Pulmonary artery endothelial cell (primary cell): ENCODE data around the gene CEP85. TPM values are rescaled to one million over a fixed set of nuclear protein-coding genes. Genes with fewer than 3 reads are reported as not detected.

Experiments
- DNase-seq: peaks from one replicate; pipeline ENCODE4 v3.0.0-alpha.2; 2011; ENCODE audit warnings: low read depth, low spot score
- total RNA-seq: library from RNA; depleted of rRNA; stranded (reverse); fragments of >200 nt; gene quantifications from 2 replicates; pipeline ENCODE4 v1.2.3, GENCODE V29; 2014

Gene CEP85
- total RNA-seq, 1 donor from 2014 or later, result 9.7 TPM

DNA sequence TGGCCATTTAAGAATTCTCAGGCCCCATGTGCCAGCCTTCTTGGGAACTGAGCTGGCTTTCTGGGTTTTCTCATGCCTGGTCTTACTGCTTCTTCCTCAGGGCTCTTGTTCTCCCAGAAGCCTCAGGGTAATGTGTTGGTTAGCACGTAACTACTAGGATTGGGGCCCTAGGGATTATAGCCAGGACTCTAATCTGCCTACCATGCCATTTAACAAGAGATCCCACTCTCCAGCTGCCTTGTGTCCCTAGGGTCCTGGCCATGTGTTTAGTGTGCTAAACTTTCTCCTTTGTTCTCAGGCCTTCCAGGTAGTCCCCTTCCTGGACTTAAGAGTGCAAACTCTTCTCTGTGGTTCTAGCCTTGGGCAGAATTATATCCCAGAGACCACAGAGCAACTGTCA lies 43.7 kb downstream of the CEP85 start:
- DNase-seq, result no peak

DNA sequence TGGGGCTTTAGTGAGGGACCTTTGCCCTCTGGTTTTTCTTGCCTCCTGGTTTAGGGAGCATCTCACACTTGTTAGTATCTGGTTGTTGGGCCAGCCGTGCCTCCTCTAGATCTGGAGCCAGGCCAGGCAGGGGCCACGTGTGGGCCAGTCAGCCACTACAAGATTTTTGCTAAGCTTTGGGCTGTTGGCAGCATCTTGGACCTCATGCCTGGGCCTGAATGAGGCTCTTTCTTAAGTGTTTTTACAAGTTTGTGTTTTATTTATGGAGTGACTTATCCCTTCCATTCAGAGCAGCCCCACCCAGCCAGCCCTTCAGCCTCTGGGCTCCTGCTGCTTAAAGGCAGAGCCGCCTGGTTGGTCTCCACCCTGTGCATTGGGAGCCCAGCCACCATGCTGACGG lies 44.3 kb downstream of the CEP85 start:
- DNase-seq, result no peak

DNA sequence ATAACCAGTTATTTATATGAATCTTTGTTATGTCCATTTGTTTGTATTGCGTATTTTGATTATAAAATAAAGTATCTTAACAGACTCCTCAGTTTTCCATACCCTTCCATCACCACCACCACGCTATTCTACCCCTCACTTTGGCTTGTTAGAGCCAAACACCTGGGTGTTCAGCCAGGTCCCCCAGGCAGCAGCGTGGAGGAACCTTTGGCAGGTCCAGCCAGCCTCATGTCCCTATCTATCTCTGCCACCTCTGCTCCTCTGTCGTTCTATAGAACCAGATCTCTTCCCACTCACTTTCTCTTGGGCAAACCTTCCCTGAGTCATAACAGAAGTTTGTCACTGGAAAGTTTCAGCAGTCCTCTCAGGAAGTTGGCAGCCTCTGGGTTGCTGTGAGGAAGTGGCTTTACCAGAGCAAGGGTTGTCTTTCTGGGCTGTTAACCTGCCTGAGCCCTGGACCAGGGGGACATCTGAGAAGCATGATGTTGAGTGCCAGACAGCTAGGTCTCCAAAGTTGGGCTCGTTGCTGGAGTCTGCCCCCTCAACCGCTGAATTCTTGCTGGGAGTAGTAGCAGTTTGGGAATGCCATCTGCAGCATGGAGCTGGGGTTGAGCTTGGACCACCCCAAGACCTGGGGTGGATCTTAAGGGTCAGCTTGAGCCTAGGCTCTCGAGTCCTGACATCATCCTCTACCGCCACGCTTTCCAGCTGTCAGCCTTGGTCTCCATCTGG lies 44.9 kb downstream of the CEP85 start:
- DNase-seq, result no peak

DNA sequence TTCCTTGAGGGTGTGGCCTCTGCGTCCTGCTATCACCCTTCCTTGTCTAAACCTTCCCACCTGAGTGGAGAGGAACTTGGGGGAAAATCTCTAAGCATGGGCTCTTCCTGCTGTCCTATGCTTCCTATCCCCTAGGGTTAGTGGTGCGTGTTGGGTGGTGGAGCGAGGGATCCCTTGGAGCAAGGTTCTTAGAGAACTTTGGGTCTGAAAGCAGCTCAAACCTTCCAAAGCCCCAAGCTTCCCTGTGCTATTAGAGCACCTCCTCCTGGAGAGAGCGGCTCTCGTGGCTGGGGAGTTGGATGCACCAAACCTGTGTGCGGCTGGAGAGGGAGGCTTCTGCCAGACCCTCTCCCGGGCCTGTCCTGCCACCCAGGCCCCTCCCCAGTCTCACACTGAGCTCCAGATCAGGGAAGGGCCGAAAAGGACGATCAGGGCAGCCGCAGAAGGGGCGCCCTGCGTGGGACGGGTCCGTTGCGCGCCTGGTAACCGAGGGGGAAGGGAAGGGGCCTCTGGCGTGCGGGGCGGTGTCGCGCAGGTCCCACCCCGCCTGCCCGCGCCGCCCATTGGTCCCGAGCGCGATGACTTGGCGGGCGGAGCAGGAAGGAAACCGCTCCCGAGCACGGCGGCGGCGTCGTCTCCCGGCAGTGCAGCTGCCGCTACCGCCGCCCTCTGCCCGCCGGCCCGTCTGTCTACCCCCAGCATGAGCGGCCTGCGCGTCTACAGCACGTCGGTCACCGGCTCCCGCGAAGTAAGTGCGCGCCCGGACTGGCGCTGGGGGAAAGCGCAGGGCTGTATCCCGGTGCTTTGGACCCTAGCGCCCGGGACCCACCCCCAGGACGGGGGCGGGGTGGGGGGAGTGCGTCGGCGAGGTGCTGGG lies 45.7 kb downstream of the CEP85 start, which contains the start of gene SH3BGRL3:
Gene SH3BGRL3, plus strand, starts transcription at position 631 of the 877 bp plus-strand sequence. Its CDS starts 70 bp downstream, at position 701.
- peak; percentile 40 for DNase-seq

DNA sequence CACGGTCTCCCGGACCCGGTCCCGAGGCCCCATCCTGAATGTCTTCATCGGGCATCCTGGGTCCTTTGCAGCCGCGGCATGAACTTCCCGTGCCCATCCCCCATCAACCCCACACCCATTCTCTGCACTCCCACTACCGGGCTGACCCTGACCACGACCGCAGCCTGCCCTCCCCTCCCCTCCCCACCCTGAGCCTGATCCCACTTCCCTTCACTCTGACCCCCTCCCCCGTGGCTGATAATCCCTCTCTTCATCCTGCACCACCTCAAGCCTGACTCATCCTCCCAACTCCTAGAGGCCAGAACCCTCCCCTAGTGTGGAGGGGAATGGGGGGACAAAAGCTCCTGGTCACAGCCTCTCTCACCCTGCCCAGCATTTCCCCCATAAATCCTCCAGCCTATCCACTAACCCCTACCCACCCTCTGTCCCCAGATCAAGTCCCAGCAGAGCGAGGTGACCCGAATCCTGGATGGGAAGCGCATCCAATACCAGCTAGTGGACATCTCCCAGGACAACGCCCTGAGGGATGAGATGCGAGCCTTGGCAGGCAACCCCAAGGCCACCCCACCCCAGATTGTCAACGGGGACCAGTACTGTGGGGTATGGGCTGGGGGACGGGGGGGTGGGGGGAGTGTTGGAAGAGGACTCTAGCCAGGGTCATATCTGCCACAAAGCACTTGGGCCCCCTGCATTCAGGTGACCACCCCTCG lies 46.5 kb downstream of the CEP85 start:
- no peak for DNase-seq

DNA sequence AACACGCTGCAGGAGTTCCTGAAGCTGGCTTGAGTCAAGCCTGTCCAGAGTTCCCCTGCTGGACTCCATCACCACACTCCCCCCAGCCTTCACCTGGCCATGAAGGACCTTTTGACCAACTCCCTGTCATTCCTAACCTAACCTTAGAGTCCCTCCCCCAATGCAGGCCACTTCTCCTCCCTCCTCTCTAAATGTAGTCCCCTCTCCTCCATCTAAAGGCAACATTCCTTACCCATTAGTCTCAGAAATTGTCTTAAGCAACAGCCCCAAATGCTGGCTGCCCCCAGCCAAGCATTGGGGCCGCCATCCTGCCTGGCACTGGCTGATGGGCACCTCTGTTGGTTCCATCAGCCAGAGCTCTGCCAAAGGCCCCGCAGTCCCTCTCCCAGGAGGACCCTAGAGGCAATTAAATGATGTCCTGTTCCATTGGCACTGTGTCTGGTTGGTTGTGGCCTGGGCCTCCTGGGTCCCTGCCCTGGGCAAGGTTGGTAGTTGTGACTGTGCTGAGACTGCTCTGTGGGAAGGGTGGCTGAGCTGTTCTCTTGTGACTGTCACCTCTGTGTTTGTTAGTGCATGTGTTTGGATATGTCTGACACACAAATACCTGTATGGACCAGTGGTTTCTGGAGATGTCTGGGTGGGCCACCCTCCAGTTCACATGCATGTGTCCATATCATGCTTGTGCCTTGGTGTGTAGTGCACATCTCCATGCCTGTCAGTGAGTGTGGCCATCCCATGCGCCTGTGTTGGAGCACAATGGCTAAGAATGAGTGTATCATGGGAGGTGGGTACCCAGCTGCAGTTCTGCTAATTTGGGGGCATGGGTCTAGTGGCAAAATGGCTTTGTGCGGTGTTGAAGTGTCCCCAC lies 47.3 kb downstream of the CEP85 start:
- no peak for DNase-seq

DNA sequence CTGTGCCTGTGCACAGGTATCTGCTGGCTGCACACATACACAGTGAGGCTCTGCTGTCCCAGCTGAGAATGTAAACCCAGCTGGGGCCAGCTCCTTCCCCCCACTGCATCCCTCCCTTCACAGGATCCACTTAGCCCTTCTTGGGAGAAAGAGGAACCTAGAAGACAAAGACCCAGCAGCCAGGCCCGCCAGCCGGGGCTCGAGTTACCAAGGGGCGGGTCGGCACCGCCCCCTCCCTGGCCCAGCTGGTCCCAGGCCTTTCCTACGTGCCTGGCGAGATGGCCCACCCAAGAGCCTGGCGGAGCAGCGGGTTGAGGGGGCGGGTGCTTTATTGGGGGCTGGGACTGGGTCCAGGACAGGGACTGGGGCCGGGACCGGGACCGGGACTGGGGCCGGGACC lies 48.0 kb downstream of the CEP85 start:
- DNase-seq, result no peak

DNA sequence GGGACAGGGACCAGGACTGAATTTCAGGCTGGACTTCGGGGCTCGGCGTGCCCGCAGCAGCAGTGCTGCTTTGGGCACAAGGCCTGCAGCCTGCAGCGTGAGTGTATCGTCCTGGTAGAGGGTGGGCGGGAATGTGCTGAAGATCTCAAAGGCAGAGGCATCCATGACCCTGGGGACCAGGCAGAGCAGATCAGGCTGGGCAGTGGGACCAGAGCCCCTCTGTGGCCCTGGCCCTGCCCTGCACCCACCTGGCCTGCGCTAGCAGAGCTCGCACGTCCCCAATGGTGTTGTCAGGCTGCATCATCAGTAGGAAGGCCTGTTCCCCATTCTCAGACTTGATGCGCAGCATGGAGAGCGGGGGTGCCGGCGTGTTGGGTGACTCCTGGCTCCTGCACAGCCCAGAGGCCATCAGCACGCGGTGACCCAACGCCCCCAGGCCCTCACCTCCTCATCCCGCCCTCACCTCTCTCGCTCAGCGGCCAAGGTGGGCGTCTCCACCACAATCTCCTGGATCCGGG lies 48.5 kb downstream of the CEP85 start:
- no peak for DNase-seq

DNA sequence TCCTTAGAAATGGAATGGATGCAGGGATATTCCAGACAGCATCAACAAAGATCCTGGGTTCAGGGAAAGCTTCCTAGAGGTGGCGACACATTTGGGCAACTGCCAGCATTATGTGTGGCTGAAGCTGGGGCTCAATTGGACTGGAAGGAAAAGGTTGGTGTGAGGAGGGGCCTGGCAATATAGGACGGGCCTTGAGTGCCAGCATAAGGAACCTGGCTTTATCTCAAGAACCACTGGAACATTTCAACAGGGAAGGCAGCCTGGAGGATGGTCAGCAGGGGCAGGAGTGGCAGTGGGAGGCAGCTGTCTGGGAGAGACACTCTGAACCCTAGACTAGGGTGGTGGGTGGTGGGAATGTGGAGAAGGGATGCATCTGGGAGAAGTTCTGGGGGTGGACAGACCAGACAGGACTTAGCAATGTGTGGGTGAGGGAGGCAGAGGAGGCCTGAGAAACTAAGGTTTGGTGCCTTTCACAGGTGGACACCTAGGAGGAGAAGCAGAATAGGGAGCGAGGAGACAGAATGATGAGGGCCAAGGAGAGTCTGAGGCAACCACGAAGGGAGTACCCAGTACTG lies 49.4 kb downstream of the CEP85 start:
- DNase-seq, result no peak

DNA sequence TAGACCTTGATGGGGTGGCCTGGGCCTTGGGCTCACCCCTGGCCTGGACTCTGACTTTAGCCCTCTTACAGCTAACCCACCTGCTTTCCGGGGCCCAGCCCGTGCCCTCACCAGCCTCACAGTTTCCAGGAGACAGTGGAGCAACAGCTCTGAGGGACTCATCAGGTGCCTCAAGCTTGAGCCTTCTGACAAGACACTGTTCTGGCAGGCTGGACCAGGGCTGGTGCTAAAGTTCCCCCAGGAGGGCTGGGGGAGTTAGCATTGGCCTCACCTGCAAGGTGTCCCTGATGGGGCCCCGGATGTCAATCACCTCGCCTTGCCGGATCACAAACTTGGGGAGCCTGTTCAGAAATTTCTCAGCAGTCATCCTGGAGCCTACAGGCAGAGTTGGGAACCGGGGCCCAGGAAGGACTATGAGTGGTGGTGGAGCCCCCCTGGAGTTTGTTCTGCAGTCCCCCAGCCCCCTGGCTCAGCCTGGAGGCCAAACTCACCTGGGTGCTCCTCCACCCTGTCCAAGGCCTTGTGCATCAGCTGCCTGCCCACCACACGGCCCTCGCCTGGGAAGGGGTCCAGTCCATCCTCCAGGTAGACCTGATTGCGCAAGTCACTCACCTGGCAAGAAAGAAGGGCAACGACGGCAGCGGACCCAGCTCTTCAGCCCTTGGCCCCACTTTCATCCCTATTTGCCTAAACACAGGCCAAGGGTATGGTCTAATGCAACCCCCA lies 50.0 kb downstream of the CEP85 start:
- DNase-seq, result no peak

DNA sequence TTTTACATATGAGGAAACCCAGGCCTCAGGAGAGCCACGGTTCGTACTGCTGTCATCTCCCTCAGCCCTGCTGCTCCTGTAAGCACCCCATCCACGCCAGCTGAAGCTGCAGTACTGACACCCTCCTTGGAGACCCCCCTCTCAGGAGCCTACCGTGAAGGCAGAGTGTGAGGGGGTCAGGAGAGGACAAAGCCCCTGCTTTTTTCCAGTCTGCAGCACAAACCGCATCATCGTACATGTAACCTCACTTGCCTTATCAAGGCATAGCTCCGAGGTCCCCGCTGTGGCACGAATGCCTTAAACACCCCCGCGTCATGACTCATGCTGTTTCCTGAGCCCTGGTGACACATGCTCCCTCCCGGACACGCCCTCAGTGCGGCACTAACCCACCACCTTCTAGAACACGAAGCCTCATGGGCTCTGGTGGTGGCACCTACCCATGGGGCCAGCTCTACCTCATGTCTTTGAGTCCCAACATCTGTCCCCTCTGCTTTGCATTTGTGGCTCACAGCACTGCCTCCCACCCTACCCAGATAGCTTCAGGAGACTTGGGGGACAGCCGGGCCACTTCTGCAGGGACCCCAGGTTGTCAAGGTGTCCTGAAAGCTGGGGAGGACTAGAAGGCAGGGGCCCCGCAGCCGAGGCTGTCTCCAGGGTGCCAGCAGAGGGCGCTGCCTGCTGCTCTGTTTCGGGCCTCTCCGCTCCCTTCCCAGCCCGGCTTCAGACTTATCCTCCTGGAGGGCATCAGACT lies 50.8 kb downstream of the CEP85 start:
- peak; percentile 66 for DNase-seq

DNA sequence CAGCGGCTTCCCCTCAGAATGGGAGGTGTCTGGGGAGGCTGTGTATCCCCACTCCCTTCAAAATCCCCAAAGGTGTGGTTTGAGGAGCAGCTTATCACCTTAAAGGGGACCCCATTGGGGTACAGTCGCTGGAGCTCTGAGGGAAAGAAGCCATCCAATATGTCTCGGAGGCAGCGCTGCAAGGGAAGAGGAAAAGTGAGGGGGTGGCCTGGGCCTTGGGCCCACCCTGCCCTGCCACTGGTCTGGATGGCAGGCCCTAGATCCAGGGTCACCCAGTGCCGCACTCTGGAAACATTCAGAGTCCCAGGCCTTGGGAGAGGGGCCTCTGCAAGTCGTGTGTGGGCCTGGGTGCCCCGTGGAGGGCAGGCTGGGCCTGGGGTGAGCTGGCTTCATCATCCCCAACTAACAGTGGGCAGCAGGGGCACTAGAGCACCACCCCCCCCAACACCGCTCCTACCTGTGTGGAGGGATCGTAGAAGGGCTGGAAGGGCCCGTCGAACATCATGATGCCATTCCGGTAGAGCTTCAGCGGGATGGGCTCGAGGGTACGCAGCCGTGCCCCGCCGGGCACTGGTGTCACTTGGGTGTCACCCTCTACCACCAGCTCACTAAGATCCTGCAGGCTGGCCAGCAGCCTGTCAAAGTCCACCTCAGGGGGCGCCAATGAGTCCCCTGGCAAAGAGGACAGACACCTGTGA lies 51.5 kb downstream of the CEP85 start:
- no peak for DNase-seq

DNA sequence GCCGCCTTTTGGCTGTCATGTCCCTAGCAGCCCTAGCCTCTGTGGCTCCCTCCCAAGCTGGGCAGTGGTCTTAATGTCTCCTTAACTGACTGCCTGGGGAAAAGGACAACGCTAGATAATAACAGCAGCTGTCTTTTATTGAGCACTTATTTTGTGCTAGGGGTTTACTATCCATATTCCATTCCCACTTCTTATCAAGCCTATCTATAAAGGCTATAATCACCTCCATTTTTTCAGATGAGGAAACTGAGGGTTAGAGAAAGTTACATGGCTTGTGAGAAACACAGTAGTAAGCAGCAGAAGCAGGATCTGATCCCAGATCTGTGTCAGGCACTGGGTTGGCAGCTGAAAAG lies 52.0 kb downstream of the CEP85 start:
- DNase-seq, result no peak

DNA sequence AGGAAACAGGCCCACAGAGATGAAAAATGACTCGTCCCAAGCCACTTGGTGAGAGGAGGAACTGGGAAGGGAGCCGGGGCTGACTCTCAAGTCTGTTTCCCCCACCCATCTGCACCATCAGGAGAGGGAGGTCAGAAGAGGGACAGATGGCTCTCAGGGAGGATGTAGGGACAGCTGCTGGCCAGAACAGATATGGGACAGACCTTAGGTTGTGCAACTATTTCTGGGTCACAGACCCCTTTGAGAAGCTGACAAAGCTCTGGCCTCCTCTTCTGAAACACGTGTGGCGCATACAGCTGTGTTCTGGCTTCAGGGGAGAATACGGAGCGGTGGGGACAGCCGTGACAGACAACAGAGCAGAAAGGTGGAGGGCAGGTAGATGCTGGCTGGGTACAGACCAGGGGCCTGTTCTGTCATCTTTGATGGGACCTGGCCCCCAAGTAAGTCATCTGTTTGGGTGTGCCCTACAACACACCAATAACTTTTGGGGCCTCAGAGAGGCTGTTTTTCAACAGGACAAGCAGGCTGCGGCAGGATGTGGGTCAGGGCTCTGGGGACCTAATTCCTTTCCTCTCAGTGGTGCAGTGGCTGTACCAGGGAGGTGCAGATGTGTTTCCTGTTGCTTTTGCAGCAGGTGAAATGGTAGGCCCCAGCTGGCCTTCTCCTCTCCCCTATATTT lies 53.2 kb downstream of the CEP85 start:
- no peak for DNase-seq

DNA sequence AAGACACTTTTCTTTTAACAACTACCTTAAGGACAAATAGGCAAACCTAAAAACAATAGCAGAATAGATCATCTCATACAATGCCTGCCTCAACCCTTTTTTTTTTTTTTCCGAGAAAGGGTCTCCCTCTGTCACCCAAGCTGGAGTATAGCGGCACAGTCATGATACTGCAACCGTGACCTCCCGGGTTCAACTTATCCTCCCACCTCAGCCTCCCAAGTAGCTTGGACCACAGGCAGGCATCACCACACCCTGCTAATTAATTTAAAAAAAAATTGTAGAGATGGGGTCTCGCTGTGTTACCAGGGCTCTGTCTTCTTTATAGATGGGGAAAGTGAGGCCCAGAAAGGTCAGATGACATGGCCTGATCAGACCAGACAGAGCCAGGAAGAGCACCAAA lies 53.8 kb downstream of the CEP85 start:
- no peak for DNase-seq

DNA sequence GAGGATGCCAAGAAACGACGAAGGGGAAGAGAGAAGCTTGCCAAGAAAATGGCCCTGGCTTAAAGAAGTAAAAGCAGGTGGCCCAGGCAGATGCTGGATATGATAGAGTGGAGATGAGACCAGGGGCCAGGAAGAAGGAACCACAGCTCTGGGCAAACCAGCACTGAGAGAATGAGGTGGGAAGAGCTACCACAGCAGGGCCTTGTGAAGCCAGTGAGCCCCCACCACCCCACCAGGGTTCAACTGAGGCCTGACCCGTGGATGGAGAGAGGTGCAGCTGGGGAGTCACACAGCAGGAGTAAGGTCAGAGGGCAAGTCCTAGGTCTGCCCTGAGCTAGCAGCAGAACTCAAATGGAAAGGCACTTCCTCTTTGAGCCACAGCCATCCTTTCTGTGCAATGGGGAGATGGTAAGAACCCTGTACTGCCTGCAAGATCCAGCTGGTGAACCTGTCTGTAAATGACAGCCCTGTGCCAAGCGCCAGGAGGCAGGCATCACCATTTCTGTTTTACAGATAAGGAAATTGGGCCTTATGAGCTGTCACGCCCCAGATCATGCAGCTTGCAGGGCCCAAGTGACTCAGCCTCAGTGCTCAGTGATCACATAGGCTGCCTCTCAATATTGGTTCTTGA lies 54.4 kb downstream of the CEP85 start:
- no peak for DNase-seq
